ENCODE measurements around the gene CREM.
"Not testable (repeated sequence)": the region's sequence is repeated elsewhere in the genome, so short reads cannot be mapped to it uniquely, and the experiment has no call there.

Gene CREM

DNA sequence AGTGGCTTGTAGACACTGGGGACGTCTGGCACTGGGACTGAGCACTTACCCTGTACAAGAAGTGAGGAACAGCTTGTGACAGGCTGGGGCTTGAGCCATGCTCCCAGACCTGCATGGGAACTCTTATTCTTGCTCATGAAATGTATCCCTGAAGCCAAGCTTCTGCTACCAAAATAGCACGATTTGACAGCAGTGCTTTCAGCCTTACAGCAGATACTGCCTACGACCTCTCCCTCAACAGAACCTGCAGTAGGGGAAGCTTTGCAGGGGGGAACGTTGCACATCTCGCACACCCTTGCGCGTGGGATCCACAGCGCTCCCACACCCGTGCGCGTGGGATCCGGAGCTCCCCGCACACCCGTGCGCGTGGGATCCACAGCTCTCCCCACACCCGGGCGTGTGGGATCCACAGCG, 88.0 kb downstream of the CREM start:
- H3K27me3 ChIP-seq = no peaks in the 10 kb centered on the region
- H3K36me3 ChIP-seq = no peaks in the 10 kb centered on the region
- H3K4me3 ChIP-seq (ENCODE audit: low read depth in 1 of 2, low read length in 1 of 2) = no peak overlapping the region
- H3K27ac ChIP-seq = no peak overlapping the region
- H3K9me3 ChIP-seq = no peaks in the 10 kb centered on the region
- TF ChIP-seq, protein P1, sequence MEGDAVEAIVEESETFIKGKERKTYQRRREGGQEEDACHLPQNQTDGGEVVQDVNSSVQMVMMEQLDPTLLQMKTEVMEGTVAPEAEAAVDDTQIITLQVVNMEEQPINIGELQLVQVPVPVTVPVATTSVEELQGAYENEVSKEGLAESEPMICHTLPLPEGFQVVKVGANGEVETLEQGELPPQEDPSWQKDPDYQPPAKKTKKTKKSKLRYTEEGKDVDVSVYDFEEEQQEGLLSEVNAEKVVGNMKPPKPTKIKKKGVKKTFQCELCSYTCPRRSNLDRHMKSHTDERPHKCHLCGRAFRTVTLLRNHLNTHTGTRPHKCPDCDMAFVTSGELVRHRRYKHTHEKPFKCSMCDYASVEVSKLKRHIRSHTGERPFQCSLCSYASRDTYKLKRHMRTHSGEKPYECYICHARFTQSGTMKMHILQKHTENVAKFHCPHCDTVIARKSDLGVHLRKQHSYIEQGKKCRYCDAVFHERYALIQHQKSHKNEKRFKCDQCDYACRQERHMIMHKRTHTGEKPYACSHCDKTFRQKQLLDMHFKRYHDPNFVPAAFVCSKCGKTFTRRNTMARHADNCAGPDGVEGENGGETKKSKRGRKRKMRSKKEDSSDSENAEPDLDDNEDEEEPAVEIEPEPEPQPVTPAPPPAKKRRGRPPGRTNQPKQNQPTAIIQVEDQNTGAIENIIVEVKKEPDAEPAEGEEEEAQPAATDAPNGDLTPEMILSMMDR (IDR thresholded peaks at IDR 0.05) = no peak
- peaks cover 11 to 20% of the 10 kb centered on the region in 2 experiments for H3K4me1 ChIP-seq (ENCODE audit: control insufficient read depth in 1 of 2, insufficient read depth in 1 of 2, low read depth in 1 of 2, low read length in 1 of 2)

GRCh38 chr10:35215107-35215506, 88.5 kb downstream of the CREM start:
- Histone ChIP-seq H3K27me3 (no peaks in the 10 kb centered on the region), H3K4me3 (ENCODE audit: low read depth in 1 of 2, low read length in 1 of 2) (no peak overlapping the region), H3K9me3 (no peaks in the 10 kb centered on the region), H3K27ac (no peak overlapping the region), H3K36me3 (no peaks in the 10 kb centered on the region), H3K4me1 (ENCODE audit: control insufficient read depth in 1 of 2, insufficient read depth in 1 of 2, low read depth in 1 of 2, low read length in 1 of 2) (peaks cover 11 to 20% of the 10 kb centered on the region in 2 experiments)
- TF ChIP-seq, protein P1 (IDR thresholded peaks at IDR 0.05) = no peak

- Histone ChIP-seq H3K4me1 (ENCODE audit: control insufficient read depth in 1 of 2, insufficient read depth in 1 of 2, low read depth in 1 of 2, low read length in 1 of 2) (peaks cover 11 to 20% of the 10 kb centered on the region in 2 experiments), H3K9me3 (no peaks in the 10 kb centered on the region), H3K27me3 (no peaks in the 10 kb centered on the region), H3K27ac (no peak overlapping the region), H3K4me3 (ENCODE audit: low read depth in 1 of 2, low read length in 1 of 2) (no peak overlapping the region), H3K36me3 (no peaks in the 10 kb centered on the region)
- TF ChIP-seq, protein P1 (IDR thresholded peaks at IDR 0.05) = no peak
These were observed 89.8 kb downstream of the CREM start for GRCh38 chr10:35216303-35216905.

DNA sequence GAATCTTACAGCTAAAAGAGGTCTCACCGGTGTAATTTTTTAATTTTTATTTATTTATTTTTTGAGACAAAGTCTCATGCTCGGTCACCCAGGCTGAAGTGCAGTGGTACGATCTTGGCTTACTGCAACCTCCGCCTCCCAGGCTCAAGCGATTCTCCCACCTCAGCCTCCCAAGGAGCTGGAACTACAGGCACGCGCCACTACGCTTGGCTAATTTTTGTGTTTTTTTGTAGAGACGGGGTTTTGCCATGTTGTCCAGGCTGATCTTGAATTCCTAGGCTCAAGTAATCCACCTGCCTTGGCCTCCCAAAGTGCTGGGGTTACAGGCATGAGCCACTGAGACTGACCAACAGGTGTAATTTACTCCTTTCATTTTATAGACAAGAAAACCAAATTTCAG, 90.3 kb downstream of the CREM start:
- not testable (repeated sequence) for H3K27me3 ChIP-seq; H3K4me3 ChIP-seq (ENCODE audit: low read depth in 1 of 2, low read length in 1 of 2); H3K36me3 ChIP-seq; H3K9me3 ChIP-seq; H3K27ac ChIP-seq
- peaks cover 11 to 20% of the 10 kb centered on the region in 2 experiments for H3K4me1 ChIP-seq (ENCODE audit: control insufficient read depth in 1 of 2, insufficient read depth in 1 of 2, low read depth in 1 of 2, low read length in 1 of 2)

GRCh38 chr10:35217455-35217854, 90.8 kb downstream of the CREM start:
- no peaks in the 10 kb centered on the region for H3K27me3 ChIP-seq
- H3K9me3 ChIP-seq = no peaks in the 10 kb centered on the region
- TF ChIP-seq, protein P1 (IDR thresholded peaks at IDR 0.05) = no peak
- H3K4me3 ChIP-seq (ENCODE audit: low read depth in 1 of 2, low read length in 1 of 2) = no peak overlapping the region
- H3K27ac ChIP-seq = no peak overlapping the region
- no peaks in the 10 kb centered on the region for H3K36me3 ChIP-seq
- peaks cover 11 to 20% of the 10 kb centered on the region in 2 experiments for H3K4me1 ChIP-seq (ENCODE audit: control insufficient read depth in 1 of 2, insufficient read depth in 1 of 2, low read depth in 1 of 2, low read length in 1 of 2)

- TF ChIP-seq, protein P1 (IDR thresholded peaks at IDR 0.05) = peak; percentile 66
- Histone ChIP-seq H3K9me3 (no peaks in the 10 kb centered on the region), H3K27ac (no peak overlapping the region), H3K36me3 (no peaks in the 10 kb centered on the region), H3K4me1 (ENCODE audit: control insufficient read depth in 1 of 2, insufficient read depth in 1 of 2, low read depth in 1 of 2, low read length in 1 of 2) (peaks cover 11 to 20% of the 10 kb centered on the region in 2 experiments), H3K4me3 (ENCODE audit: low read depth in 1 of 2, low read length in 1 of 2) (no peak overlapping the region), H3K27me3 (no peaks in the 10 kb centered on the region)
These were observed 91.8 kb downstream of the CREM start for GRCh38 chr10:35218339-35218955.
